MM.1S (cell line): ENCODE measurements around the gene EIF4A3.

Experiments
- DNase-seq: peaks from one replicate; pipeline ENCODE4 v3.0.0-alpha.2; 2015
- H2AFZ ChIP-seq: fragments of 300-600 bp; sonication (generic); 2 replicates; pipeline ENCODE4 v1.6.0; 2016; ENCODE audit warnings: antibody characterized with exemption, low read length
- H3F3A ChIP-seq: fragments of 300-600 bp; sonication (generic); 2 replicates; pipeline ENCODE4 v1.6.1; 2016; ENCODE audit warnings: mild to moderate bottlenecking, antibody characterized with exemption, low read length, moderate library complexity, mixed read lengths; ENCODE audit not compliant: insufficient read depth
- H3K27ac ChIP-seq: fragments of 300-600 bp; sonication (generic); 2 replicates; pipeline ENCODE4 v1.5.1; 2016; ENCODE audit warnings: mild to moderate bottlenecking, low read length
- H3K27me3 ChIP-seq: fragments of 300-600 bp; sonication (generic); replicated peaks from 2 replicates; pipeline ENCODE4 v1.6.0; 2016; ENCODE audit warnings: low read length; ENCODE audit not compliant: insufficient read depth
- H3K36me3 ChIP-seq: fragments of 300-600 bp; sonication (generic); replicated peaks from 2 replicates; pipeline ENCODE4 v1.6.1; 2016; ENCODE audit warnings: mild to moderate bottlenecking, low read length, mixed read lengths; ENCODE audit not compliant: insufficient read depth
- H3K4me1 ChIP-seq: fragments of 300-600 bp; sonication (generic); 2 replicates; pipeline ENCODE4 v1.6.1; 2016; ENCODE audit warnings: low read length, mixed read lengths
- H3K4me2 ChIP-seq: fragments of 300-600 bp; sonication (generic); 2 replicates; pipeline ENCODE4 v1.6.0; 2016; ENCODE audit warnings: low read depth, low read length
- H3K4me3 ChIP-seq: fragments of 300-600 bp; sonication (generic); 2 replicates; pipeline ENCODE4 v1.5.1; 2016; ENCODE audit warnings: low read length, mixed read lengths
- H3K79me2 ChIP-seq: fragments of 300-600 bp; sonication (generic); 2 replicates; pipeline ENCODE4 v1.6.1; 2016; ENCODE audit warnings: mixed run types, low read length, mixed read lengths
- H3K9ac ChIP-seq: fragments of 300-600 bp; sonication (generic); 2 replicates; pipeline ENCODE4 v1.6.1; 2016; ENCODE audit warnings: low read length, mixed read lengths
- H3K9me2 ChIP-seq: fragments of 300-600 bp; sonication (generic); replicated peaks from 2 replicates; pipeline ENCODE4 v1.6.1; 2016; ENCODE audit warnings: mild to moderate bottlenecking, low read length, mixed read lengths; ENCODE audit not compliant: insufficient read depth
- H3K9me3 ChIP-seq: fragments of 300-600 bp; sonication (generic); replicated peaks from 2 replicates; pipeline ENCODE4 v1.6.1; 2016; ENCODE audit warnings: mild to moderate bottlenecking, low read length, mixed read lengths; ENCODE audit not compliant: insufficient read depth
- H4K20me1 ChIP-seq: fragments of 300-600 bp; sonication (generic); 2 replicates; pipeline ENCODE4 v1.6.1; 2016; ENCODE audit warnings: mild to moderate bottlenecking, low read length, moderate library complexity, mixed read lengths; ENCODE audit not compliant: insufficient read depth
- CTCF ChIP-seq: fragments of 300-600 bp; sonication (generic); IDR thresholded peaks from 2 replicates; pipeline ENCODE4 v1.5.1; 2016; ENCODE audit warnings: antibody characterized with exemption, low read length, mixed read lengths
- EZH2 ChIP-seq: fragments of 300-600 bp; sonication (generic); optimal IDR thresholded peaks from 2 replicates; pipeline ENCODE3; 2017; ENCODE audit warnings: low read depth, mild to moderate bottlenecking, antibody characterized with exemption, low read length, mixed read lengths
- EZH2phosphoT487 ChIP-seq: fragments of 300-600 bp; sonication (generic); IDR thresholded peaks from 2 replicates; pipeline ENCODE4 v1.6.1; 2018; ENCODE audit warnings: antibody characterized with exemption, low read length

Gene EIF4A3

GRCh38 chr17:80108036-80108971, 38.6 kb downstream of the EIF4A3 start:
- H3F3A ChIP-seq, result no peaks in the 10 kb centered on the region
- no peak overlapping the region for H3K4me2 ChIP-seq
- no peak for DNase-seq
- H3K9ac ChIP-seq, result no peak overlapping the region
- no peak overlapping the region for H2AFZ ChIP-seq
- no peaks in the 10 kb centered on the region for H3K9me2 ChIP-seq
- peaks cover 77% of the 10 kb centered on the region for H3K27me3 ChIP-seq
- H3K9me3 ChIP-seq, result no peaks in the 10 kb centered on the region
- no peaks in the 10 kb centered on the region for H4K20me1 ChIP-seq
- no peaks in the 10 kb centered on the region for H3K36me3 ChIP-seq
- TF ChIP-seq EZH2 (no peak), CTCF (no peak), EZH2phosphoT487 (no peak)
- no peaks in the 10 kb centered on the region for H3K79me2 ChIP-seq
- no peak overlapping the region for H3K4me3 ChIP-seq
- no peaks in the 10 kb centered on the region for H3K4me1 ChIP-seq
- no peak overlapping the region for H3K27ac ChIP-seq

- no peaks in the 10 kb centered on the region for H3K36me3 ChIP-seq
- H3K4me2 ChIP-seq, result no peak overlapping the region
- TF ChIP-seq CTCF, result no peak
- no peak for TF ChIP-seq EZH2
- no peak for TF ChIP-seq EZH2phosphoT487
- H3K4me3 ChIP-seq, result no peak overlapping the region
- H3K27me3 ChIP-seq, result peaks cover 73% of the 10 kb centered on the region
- no peak overlapping the region for H3K9ac ChIP-seq
- DNase-seq, result no peak
- no peaks in the 10 kb centered on the region for H3F3A ChIP-seq
- H2AFZ ChIP-seq, result no peak overlapping the region
- no peak overlapping the region for H3K27ac ChIP-seq
- no peaks in the 10 kb centered on the region for H3K4me1 ChIP-seq
- H3K9me2 ChIP-seq, result no peaks in the 10 kb centered on the region
- H4K20me1 ChIP-seq, result no peaks in the 10 kb centered on the region
- H3K79me2 ChIP-seq, result no peaks in the 10 kb centered on the region
- H3K9me3 ChIP-seq, result no peaks in the 10 kb centered on the region
Measured at GRCh38 chr17:80107231-80108021, 39.5 kb downstream of the EIF4A3 start.

- no peak for DNase-seq
- H4K20me1 ChIP-seq, result no peaks in the 10 kb centered on the region
- H3K4me2 ChIP-seq, result no peak overlapping the region
- H3K4me1 ChIP-seq, result no peaks in the 10 kb centered on the region
- H3K27me3 ChIP-seq, result peaks cover 70% of the 10 kb centered on the region
- H3F3A ChIP-seq, result no peaks in the 10 kb centered on the region
- H3K27ac ChIP-seq, result no peak overlapping the region
- no peak overlapping the region for H3K9ac ChIP-seq
- no peak overlapping the region for H2AFZ ChIP-seq
- TF ChIP-seq CTCF, result no peak
- no peak for TF ChIP-seq EZH2
- TF ChIP-seq EZH2phosphoT487, result no peak
- no peaks in the 10 kb centered on the region for H3K79me2 ChIP-seq
- H3K9me3 ChIP-seq, result no peaks in the 10 kb centered on the region
- no peaks in the 10 kb centered on the region for H3K9me2 ChIP-seq
- H3K4me3 ChIP-seq, result no peak overlapping the region
- H3K36me3 ChIP-seq, result no peaks in the 10 kb centered on the region
Measured at GRCh38 chr17:80106751-80107150, 40.2 kb downstream of the EIF4A3 start.
